HEK293 (cell line): ENCODE measurements around the gene RUNX1.

Experiments used
- ZNF354C ChIP-seq: fragments of 450-650 bp; formaldehyde crosslinking; IDR thresholded peaks from 2 replicates; pipeline ENCODE4 v1.5.1; 2016; ENCODE audit warnings: missing biosample characterization, missing genetic modification characterization, low read depth, borderline replicate concordance
- ZNF501 ChIP-seq: fragments of 450-650 bp; formaldehyde crosslinking; IDR thresholded peaks from 2 replicates; pipeline ENCODE4 v1.5.1; 2016; ENCODE audit warnings: missing biosample characterization, missing genetic modification characterization
- ZNF548 ChIP-seq: fragments of 450-650 bp; formaldehyde crosslinking; IDR thresholded peaks from 2 replicates; pipeline ENCODE4 v1.5.1; 2016; ENCODE audit warnings: missing biosample characterization, missing genetic modification characterization
- TF ChIP-seq, protein P1 (sequence below): fragments of 450-650 bp; formaldehyde crosslinking; IDR thresholded peaks from 2 replicates; pipeline ENCODE4 v1.5.1; 2016; ENCODE audit warnings: missing biosample characterization, missing genetic modification characterization
- TF ChIP-seq, protein P2 (sequence below): sonication (generic); formaldehyde crosslinking; IDR thresholded peaks from 2 replicates; pipeline ENCODE4 v1.8.1; 2022; ENCODE audit warnings: mild to moderate bottlenecking, moderate library complexity, missing genetic modification reagents

- TF ChIP-seq, protein P1, sequence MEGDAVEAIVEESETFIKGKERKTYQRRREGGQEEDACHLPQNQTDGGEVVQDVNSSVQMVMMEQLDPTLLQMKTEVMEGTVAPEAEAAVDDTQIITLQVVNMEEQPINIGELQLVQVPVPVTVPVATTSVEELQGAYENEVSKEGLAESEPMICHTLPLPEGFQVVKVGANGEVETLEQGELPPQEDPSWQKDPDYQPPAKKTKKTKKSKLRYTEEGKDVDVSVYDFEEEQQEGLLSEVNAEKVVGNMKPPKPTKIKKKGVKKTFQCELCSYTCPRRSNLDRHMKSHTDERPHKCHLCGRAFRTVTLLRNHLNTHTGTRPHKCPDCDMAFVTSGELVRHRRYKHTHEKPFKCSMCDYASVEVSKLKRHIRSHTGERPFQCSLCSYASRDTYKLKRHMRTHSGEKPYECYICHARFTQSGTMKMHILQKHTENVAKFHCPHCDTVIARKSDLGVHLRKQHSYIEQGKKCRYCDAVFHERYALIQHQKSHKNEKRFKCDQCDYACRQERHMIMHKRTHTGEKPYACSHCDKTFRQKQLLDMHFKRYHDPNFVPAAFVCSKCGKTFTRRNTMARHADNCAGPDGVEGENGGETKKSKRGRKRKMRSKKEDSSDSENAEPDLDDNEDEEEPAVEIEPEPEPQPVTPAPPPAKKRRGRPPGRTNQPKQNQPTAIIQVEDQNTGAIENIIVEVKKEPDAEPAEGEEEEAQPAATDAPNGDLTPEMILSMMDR (tag by site-specific recombination), result no peak
- TF ChIP-seq ZNF354C (tag by site-specific recombination), result no peak
- TF ChIP-seq, protein P2, sequence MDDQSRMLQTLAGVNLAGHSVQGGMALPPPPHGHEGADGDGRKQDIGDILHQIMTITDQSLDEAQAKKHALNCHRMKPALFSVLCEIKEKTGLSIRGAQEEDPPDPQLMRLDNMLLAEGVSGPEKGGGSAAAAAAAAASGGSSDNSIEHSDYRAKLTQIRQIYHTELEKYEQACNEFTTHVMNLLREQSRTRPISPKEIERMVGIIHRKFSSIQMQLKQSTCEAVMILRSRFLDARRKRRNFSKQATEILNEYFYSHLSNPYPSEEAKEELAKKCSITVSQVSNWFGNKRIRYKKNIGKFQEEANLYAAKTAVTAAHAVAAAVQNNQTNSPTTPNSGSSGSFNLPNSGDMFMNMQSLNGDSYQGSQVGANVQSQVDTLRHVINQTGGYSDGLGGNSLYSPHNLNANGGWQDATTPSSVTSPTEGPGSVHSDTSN (CRISPR knock-in tag), result no peak
- no peak for TF ChIP-seq ZNF548
- TF ChIP-seq ZNF501 (tag by site-specific recombination), result no peak
Measured at GRCh38 chr21:34858559-34858958, 190.5 kb downstream of the RUNX1 start.
